ENCODE measurements around the gene RELN. TPM values are rescaled to one million over a fixed set of nuclear protein-coding genes. Genes with fewer than 3 reads are reported as not detected.

Gene RELN
- total RNA-seq, 2 experiments from 2014 or later, result not detected

DNA sequence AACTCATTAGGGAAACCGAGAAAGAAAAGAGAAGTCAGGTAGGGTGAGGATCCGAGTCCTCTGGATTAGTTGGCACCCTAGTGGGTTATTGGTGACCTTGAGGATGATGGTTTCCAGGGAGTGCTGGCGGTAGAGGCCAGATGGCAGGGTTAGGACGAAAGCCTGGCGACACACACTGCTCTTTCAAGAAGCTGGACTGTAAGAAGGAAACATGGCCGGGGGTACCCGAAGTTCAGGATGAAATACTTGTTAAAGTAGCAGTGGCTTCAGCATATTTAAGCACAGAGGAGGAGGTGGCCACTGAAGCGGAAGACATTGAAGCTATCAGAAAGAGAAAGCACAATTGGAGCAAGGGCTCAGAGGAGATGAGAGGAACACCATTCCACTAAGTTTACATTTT is 224.6 kb downstream of the RELN start:
- DNase-seq, result no peak
- no peak overlapping the region for H3K27ac Mint-ChIP-seq
- no peak overlapping the region for H3K4me3 Mint-ChIP-seq
- H3K36me3 Mint-ChIP-seq (ENCODE audit: low read depth), result no peaks in the 10 kb centered on the region
- intact Hi-C loops (cut with DNase I, micrococcal nuclease), result no loop called here
- peaks cover 9% of the 10 kb centered on the region for H3K27me3 Mint-ChIP-seq
- no peaks in the 10 kb centered on the region for H3K9me3 Mint-ChIP-seq (ENCODE audit: low read depth)
- no peak for ATAC-seq
- CTCF ChIA-PET, result no interaction called here
- POLR2A ChIA-PET, result no interaction called here
- no peaks in the 10 kb centered on the region for H3K4me1 Mint-ChIP-seq

DNA sequence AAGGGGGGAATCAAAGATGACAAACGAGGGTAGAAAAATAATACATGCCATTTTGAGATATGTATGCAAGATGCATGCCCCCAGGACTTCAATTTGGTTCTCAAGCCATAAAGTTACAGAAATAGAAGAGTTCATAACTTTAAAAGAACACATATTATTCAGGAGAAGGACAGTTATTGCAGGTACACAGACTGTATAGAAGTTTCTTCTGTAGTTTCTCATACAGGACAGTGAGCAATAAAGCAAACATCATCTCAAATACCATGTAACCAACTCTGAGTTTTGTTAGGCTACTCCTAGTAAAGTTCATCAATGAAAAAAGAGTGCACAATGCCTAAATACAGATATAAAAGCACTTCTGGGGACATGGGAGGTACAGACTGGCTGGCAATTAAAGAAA is 226.6 kb downstream of the RELN start:
- Mint-ChIP-seq H3K27ac (no peak overlapping the region), H3K4me3 (no peak overlapping the region), H3K4me1 (no peaks in the 10 kb centered on the region), H3K27me3 (peaks cover 9% of the 10 kb centered on the region), H3K36me3 (ENCODE audit: low read depth) (no peaks in the 10 kb centered on the region), H3K9me3 (ENCODE audit: low read depth) (no peaks in the 10 kb centered on the region)
- CTCF ChIA-PET, result no interaction called here
- DNase-seq (no peak), ATAC-seq (no peak)
- intact Hi-C loops (cut with DNase I, micrococcal nuclease), result no loop called here
- POLR2A ChIA-PET, result no interaction called here

DNA sequence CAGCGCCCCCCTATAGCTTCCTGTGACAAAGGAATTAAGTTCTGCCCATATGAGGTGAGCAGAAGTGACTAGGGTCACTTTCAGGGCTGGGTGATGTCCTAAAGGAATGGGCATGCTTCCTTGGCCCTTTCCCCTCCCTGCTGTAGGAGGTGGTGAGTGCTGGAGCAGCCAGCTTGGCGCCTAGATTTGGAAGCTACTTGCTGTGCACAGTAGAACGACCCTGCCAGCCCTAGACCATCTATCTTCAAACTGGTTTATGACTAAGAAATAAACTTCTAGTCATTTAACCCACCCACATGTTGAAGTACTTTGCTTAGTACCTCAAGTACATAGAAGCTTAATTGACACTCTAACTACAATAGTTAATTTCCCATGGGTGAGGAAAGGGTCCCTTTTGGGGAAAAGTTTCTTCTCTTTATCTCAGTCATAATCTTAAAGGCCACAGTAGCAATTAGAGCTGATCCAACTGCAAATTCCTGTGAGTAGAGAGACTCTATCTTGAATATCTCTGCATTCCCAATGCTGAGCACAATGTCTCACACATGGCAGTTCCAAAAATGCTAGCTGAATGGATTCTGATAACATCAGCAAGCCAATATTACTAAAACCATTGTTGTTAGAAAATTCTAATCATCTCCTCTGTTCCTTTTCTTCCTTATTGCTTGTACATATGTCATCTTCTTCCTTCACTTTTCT is 227.2 kb downstream of the RELN start:
- no peak overlapping the region for H3K27ac Mint-ChIP-seq
- POLR2A ChIA-PET, result no interaction called here
- no peak for DNase-seq
- H3K27me3 Mint-ChIP-seq, result peaks cover 11% of the 10 kb centered on the region
- intact Hi-C loops (cut with DNase I, micrococcal nuclease), result no loop called here
- no peaks in the 10 kb centered on the region for H3K36me3 Mint-ChIP-seq (ENCODE audit: low read depth)
- no peak for ATAC-seq
- CTCF ChIA-PET, result no interaction called here
- no peak overlapping the region for H3K4me3 Mint-ChIP-seq
- H3K9me3 Mint-ChIP-seq (ENCODE audit: low read depth), result no peaks in the 10 kb centered on the region
- H3K4me1 Mint-ChIP-seq, result no peaks in the 10 kb centered on the region

DNA sequence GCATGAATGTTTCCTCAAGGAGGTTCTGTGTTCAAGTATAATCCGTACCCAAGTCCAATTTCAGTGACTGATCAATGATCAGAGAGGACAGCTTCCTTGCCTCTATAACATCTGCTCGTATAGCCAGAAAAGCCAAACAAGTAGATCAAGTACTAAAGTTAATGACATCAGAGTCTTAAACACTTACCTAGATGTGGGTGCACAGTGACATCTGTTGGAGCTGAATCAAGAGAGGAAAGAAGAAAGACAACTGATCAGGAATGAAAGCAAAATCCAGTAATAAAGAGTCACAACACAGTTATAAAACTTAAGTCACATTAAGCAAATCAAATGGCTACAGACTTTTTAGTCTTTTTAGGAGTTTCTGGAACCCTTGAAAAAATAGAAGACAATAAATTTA is 236.5 kb downstream of the RELN start:
- intact Hi-C loops (cut with DNase I, micrococcal nuclease), result no loop called here
- CTCF ChIA-PET, result interaction anchor here (0.5 to 0.9 kb wide), 2 partner anchors 121 to 181 kb away, joined by 3 read pairs; no protein-coding TSS in a partner anchor
- no peaks in the 10 kb centered on the region for H3K4me1 Mint-ChIP-seq
- H3K27me3 Mint-ChIP-seq, result peaks cover 4% of the 10 kb centered on the region
- POLR2A ChIA-PET, result no interaction called here
- no peak overlapping the region for H3K4me3 Mint-ChIP-seq
- ATAC-seq (no peak), DNase-seq (no peak)
- no peak overlapping the region for H3K27ac Mint-ChIP-seq
- no peaks in the 10 kb centered on the region for H3K36me3 Mint-ChIP-seq (ENCODE audit: low read depth)
- no peaks in the 10 kb centered on the region for H3K9me3 Mint-ChIP-seq (ENCODE audit: low read depth)

DNA sequence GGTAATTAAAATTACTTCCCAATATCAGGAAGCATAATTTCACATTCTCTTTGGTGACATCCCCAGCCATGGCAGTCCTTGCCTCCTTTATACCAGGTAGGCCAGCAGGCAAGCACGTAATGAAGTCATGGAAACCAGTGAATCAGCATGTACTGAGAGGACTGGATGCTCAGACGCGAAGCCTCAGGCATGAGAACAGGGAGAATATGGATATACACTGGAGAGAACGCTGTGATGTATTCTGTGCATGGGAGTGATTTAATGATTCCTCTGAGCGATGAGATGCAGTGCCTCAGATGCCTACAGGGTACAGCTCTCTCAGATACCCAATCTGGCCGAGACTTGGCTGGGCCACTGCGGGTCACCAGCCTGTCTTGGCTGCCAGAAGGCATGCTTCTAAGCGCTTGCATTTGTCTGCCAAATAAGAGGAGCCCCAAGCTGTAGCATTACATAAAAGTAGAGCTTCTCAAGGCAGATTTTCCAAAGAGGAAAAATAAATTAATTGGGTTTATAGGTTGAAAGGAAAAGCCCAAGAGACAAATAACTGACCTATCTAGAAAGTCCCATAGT is 238.1 kb downstream of the RELN start:
- DNase-seq, result no peak
- H3K9me3 Mint-ChIP-seq (ENCODE audit: low read depth), result no peaks in the 10 kb centered on the region
- POLR2A ChIA-PET, result no interaction called here
- H3K27ac Mint-ChIP-seq, result no peak overlapping the region
- peaks cover 2% of the 10 kb centered on the region for H3K27me3 Mint-ChIP-seq
- intact Hi-C loops (cut with DNase I, micrococcal nuclease), result no loop called here
- ATAC-seq, result no peak
- CTCF ChIA-PET, result interaction anchor here (1.5 kb wide), 1 partner anchor 79 kb away, joined by 3 read pairs; no protein-coding TSS in a partner anchor
- H3K4me1 Mint-ChIP-seq, result no peaks in the 10 kb centered on the region
- H3K36me3 Mint-ChIP-seq (ENCODE audit: low read depth), result no peaks in the 10 kb centered on the region
- H3K4me3 Mint-ChIP-seq, result no peak overlapping the region

DNA sequence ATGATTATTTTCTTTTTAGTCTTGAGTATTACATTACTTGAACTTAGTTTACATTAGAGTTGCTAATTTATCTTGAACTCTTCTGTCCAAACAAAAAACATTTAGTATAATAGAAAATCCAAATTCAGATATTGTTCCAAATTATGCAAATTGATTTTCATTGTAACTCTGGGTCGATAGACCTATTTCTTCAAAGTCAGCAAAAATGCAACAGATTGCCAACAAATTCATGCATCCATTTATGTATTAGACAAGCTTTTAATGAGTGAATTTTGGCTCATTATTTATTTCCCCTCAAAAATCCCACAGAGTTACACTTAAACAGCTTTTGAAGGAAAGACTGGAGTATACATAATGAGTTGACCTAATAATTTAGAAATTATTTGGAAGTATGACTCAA is 240.8 kb downstream of the RELN start:
- Mint-ChIP-seq H3K4me1 (no peaks in the 10 kb centered on the region), H3K9me3 (ENCODE audit: low read depth) (no peaks in the 10 kb centered on the region), H3K4me3 (no peak overlapping the region), H3K27ac (no peak overlapping the region), H3K36me3 (ENCODE audit: low read depth) (no peaks in the 10 kb centered on the region), H3K27me3 (peaks cover 2% of the 10 kb centered on the region)
- intact Hi-C loops (cut with DNase I, micrococcal nuclease), result no loop called here
- no peak for DNase-seq
- ChIA-PET POLR2A (no interaction called here), CTCF (no interaction called here)
- ATAC-seq, result no peak

DNA sequence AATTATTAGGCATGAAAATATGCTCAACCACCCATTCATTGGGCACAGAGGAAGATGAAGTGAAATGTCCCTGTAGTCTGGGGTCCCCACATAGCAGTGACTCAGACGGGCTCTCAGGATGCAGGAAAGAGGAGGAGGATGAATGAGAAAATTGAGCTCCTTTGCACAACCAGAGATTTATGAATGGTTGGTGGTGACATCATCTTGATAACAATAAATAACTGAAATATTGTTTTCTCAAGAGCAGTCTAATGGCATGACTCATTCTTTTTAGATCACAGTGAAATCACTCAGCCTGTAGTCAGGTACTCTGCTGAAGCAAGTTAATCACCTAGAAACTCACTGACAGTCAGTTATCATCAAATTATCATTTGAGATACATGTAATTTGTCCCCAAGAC is 254.1 kb downstream of the RELN start:
- Mint-ChIP-seq H3K9me3 (ENCODE audit: low read depth) (no peaks in the 10 kb centered on the region), H3K36me3 (ENCODE audit: low read depth) (no peaks in the 10 kb centered on the region), H3K4me3 (no peak overlapping the region), H3K27me3 (no peaks in the 10 kb centered on the region), H3K27ac (no peak overlapping the region), H3K4me1 (no peaks in the 10 kb centered on the region)
- ChIA-PET CTCF (no interaction called here), POLR2A (no interaction called here)
- ATAC-seq (no peak), DNase-seq (no peak)
- intact Hi-C loops (cut with DNase I, micrococcal nuclease), result no loop called here

DNA sequence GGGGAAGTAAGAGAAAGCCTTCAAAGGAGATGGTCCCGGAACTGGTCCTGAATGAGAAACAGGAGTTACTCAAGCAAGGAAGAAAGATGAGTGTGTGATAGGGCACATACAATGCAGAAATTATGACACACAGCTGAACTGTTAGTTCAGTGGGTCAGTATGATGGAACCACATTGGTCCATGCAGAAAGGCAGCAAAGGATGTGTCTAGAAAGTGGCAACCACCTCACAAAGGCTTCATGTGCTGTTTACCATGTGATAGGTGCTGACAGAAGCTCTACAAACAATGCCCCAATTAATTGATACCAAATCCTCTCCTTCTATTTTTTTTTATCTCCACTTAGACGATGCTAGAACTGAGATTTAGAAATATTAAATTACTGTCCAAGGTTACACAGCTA is 258.3 kb downstream of the RELN start:
- intact Hi-C loops (cut with DNase I, micrococcal nuclease), result no loop called here
- Mint-ChIP-seq H3K36me3 (ENCODE audit: low read depth) (no peaks in the 10 kb centered on the region), H3K27ac (no peak overlapping the region), H3K4me3 (no peak overlapping the region), H3K9me3 (ENCODE audit: low read depth) (no peaks in the 10 kb centered on the region), H3K4me1 (no peaks in the 10 kb centered on the region), H3K27me3 (peaks cover 2% of the 10 kb centered on the region)
- ChIA-PET POLR2A (no interaction called here), CTCF (no interaction called here)
- no peak for DNase-seq
- no peak for ATAC-seq

DNA sequence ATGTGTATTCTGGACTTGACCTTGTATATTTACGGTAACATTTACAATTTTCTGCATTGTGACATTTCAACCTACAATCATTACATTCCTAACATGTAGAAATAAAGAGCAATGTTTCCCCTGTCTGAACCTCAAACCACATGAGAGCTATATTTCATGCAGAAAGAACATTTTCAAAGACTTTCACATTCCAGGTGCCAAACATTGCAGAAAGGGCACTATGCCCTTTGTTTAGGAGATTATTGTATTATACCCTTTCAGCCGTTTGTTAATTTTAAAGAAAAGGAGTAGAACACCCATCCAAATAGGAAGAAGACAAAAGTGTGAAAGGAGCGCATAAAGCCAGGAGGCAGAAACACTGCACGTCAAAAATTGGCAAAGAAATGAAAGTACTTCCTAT is 260.4 kb downstream of the RELN start:
- intact Hi-C loops (cut with DNase I, micrococcal nuclease), result no loop called here
- Mint-ChIP-seq H3K4me3 (no peak overlapping the region), H3K27me3 (peaks cover 4% of the 10 kb centered on the region), H3K4me1 (no peaks in the 10 kb centered on the region), H3K27ac (no peak overlapping the region), H3K9me3 (ENCODE audit: low read depth) (no peaks in the 10 kb centered on the region), H3K36me3 (ENCODE audit: low read depth) (no peaks in the 10 kb centered on the region)
- ChIA-PET POLR2A (no interaction called here), CTCF (interaction anchor here (0.6 kb wide), 1 partner anchor 222 kb away, joined by 3 read pairs; no protein-coding TSS in a partner anchor)
- DNase-seq (no peak), ATAC-seq (no peak)

DNA sequence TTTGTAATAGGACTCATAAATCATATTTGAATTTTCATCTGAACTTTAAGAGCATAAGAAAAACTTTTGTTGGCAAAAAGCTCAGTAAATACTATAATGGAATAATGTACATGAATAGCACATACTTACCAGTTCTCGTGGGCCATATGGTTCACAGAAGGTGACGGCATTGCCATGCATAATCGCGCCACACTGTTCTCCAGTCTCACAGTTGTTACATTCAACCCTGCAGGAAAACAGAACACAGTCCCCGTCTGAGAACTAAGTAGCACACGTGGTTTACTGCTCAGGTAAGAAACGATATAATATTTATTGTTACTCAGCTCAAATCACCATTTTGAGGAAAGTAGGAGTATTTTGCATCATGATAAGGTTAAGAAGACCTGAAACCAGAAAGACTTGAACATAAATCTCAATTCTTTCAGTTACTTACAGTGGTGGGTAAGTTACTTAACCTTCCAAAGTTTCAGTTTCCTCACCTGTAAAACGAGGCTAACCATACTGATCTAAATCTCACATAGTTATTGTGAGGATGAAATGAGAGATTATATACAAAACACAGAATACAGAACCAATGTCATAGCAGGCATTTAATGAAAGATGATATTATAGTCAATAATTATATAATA is 261.4 kb downstream of the RELN start:
- intact Hi-C loops (cut with DNase I, micrococcal nuclease), result no loop called here
- DNase-seq, result no peak
- Mint-ChIP-seq H3K27ac (no peak overlapping the region), H3K4me3 (no peak overlapping the region), H3K4me1 (no peaks in the 10 kb centered on the region), H3K27me3 (peaks cover 5% of the 10 kb centered on the region), H3K9me3 (ENCODE audit: low read depth) (no peaks in the 10 kb centered on the region), H3K36me3 (ENCODE audit: low read depth) (no peaks in the 10 kb centered on the region)
- CTCF ChIA-PET, result no interaction called here
- ATAC-seq, result no peak
- POLR2A ChIA-PET, result no interaction called here

DNA sequence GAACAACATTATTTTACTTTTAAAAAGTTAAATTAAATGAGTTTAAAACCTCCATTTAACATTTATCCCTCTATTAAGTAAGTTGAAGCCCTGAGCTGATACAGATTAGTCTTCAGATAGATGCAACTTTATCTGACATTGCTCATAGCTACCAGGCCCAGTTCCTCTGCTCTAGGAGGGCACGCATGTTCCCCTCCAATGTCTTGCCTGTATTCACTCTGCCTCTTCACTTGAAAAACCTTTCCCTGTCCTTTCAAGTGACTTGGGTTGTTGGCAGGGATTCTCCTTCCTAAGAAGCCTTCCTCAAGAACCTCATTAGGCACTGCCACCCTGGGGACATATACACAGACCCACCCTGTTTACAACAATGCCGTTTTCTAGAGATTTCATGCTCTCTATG is 270.4 kb downstream of the RELN start:
- H3K9me3 Mint-ChIP-seq (ENCODE audit: low read depth), result no peaks in the 10 kb centered on the region
- ChIA-PET POLR2A (no interaction called here), CTCF (no interaction called here)
- H3K4me3 Mint-ChIP-seq, result no peak overlapping the region
- H3K27ac Mint-ChIP-seq, result no peak overlapping the region
- no peaks in the 10 kb centered on the region for H3K4me1 Mint-ChIP-seq
- H3K27me3 Mint-ChIP-seq, result peaks cover 13% of the 10 kb centered on the region
- DNase-seq (no peak), ATAC-seq (no peak)
- intact Hi-C loops (cut with DNase I, micrococcal nuclease), result no loop called here
- no peaks in the 10 kb centered on the region for H3K36me3 Mint-ChIP-seq (ENCODE audit: low read depth)

DNA sequence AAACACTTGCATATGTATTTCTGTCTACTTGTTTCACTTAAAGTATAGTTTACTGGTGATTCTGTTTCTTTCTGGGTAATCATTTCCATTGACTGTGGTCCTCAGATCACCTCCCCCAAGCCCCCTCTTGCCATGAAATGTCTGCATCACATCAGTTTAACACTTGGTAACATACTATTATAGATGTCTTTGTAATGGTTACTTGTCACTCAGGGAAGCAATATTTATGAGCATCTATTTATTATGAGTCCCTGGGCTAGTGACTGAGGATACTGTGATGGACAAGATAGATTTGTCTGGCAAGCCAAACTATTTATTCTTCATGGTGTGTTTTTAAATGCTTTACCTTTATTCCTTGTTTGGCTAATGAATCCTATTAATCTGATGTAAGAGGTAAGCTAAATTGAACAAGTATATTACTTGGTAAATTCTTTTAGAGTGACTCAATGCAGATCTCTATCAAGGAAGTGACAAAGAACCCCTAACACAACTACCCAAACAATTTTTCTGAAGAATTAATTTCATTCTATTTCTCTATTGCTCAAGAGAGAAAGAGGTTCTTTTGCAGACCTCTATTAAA is 270.9 kb downstream of the RELN start:
- CTCF ChIA-PET, result no interaction called here
- DNase-seq (no peak), ATAC-seq (no peak)
- Mint-ChIP-seq H3K9me3 (ENCODE audit: low read depth) (no peaks in the 10 kb centered on the region), H3K27me3 (peaks cover 12% of the 10 kb centered on the region), H3K4me1 (no peaks in the 10 kb centered on the region), H3K27ac (no peak overlapping the region), H3K4me3 (no peak overlapping the region), H3K36me3 (ENCODE audit: low read depth) (no peaks in the 10 kb centered on the region)
- POLR2A ChIA-PET, result no interaction called here
- intact Hi-C loops (cut with DNase I, micrococcal nuclease), result no loop called here

All from activated CD4-positive, alpha-beta T cell treated with anti-CD3 and anti-CD28 coated beads for 36 hours (primary cell).